GM23338 (cell line): Measurements from ENCODE around the gene C10orf71.

Experiments
- CREB1 ChIP-seq: fragments of 250-450 bp; sonication (Bioruptor Pico); IDR thresholded peaks from 2 replicates; pipeline ENCODE4 v1.5.0; 2020; ENCODE audit warnings: low read depth, mild to moderate bottlenecking, moderate library complexity
- EZH2 ChIP-seq: fragments of 200-600 bp; sonication (generic); IDR thresholded peaks from one replicate; pipeline ENCODE4 v1.8.0; 2017; ENCODE audit warnings: antibody characterized with exemption, mild to moderate bottlenecking, low read depth; ENCODE audit not compliant: unreplicated experiment
- EZH2phosphoT487 ChIP-seq: fragments of 200-600 bp; sonication (generic); IDR thresholded peaks from one replicate; pipeline ENCODE4 v1.8.1; 2018; ENCODE audit warnings: antibody characterized with exemption; ENCODE audit not compliant: unreplicated experiment
- JUNB ChIP-seq: IDR thresholded peaks from one replicate; pipeline ENCODE4 v1.6.1; 2016; ENCODE audit warnings: antibody characterized with exemption; ENCODE audit not compliant: unreplicated experiment
- NANOG ChIP-seq: IDR thresholded peaks from 2 replicates; pipeline ENCODE4 v1.6.1; 2016; ENCODE audit warnings: antibody characterized with exemption, borderline replicate concordance
- POLR2AphosphoS5 ChIP-seq: IDR thresholded peaks from 2 replicates; pipeline ENCODE4 v1.6.1; 2016; ENCODE audit warnings: antibody characterized with exemption, low read depth
- STAT1 ChIP-seq: IDR thresholded peaks from one replicate; pipeline ENCODE4 v1.6.1; 2016; ENCODE audit warnings: antibody characterized with exemption; ENCODE audit not compliant: unreplicated experiment
- ZNF114 ChIP-seq: fragments of 250-450 bp; sonication (Bioruptor Pico); IDR thresholded peaks from 2 replicates; pipeline ENCODE4 v1.5.0; 2020; ENCODE audit warnings: mild to moderate bottlenecking, moderate library complexity
- ZNF331 ChIP-seq: fragments of 250-450 bp; sonication (Bioruptor Pico); IDR thresholded peaks from 2 replicates; pipeline ENCODE4 v1.5.0; 2020; ENCODE audit warnings: low read depth, mild to moderate bottlenecking, moderate library complexity
- ZNF462 ChIP-seq: fragments of 250-450 bp; sonication (Bioruptor Pico); IDR thresholded peaks from 2 replicates; pipeline ENCODE4 v1.5.0; 2020; ENCODE audit warnings: mild to moderate bottlenecking, moderate library complexity
- TF ChIP-seq, protein P1 (sequence below), 2 experiments: fragments of 200-600 bp in 1 of 2; sonication (generic) in 1 of 2; conservative IDR thresholded peaks; 2 replicates each; pipeline versions ENCODE4 v1.5.1 to v1.6.1; 2016 to 2017; ENCODE audit warnings: antibody characterized with exemption in 2 of 2, low read depth in 2 of 2, mild to moderate bottlenecking in 2 of 2, moderate library complexity in 1 of 2
- TF ChIP-seq, protein P2 (sequence below): IDR thresholded peaks from one replicate; pipeline ENCODE4 v1.6.1; 2018; ENCODE audit warnings: antibody characterized with exemption; ENCODE audit not compliant: unreplicated experiment
- TF ChIP-seq, protein P3 (sequence below): IDR thresholded peaks from 2 replicates; pipeline ENCODE4 v1.6.1; 2016; ENCODE audit warnings: antibody characterized with exemption

GRCh38 chr10:49282306-49282705 is 16.7 kb upstream of the C10orf71 start:
- TF ChIP-seq, protein P1, sequence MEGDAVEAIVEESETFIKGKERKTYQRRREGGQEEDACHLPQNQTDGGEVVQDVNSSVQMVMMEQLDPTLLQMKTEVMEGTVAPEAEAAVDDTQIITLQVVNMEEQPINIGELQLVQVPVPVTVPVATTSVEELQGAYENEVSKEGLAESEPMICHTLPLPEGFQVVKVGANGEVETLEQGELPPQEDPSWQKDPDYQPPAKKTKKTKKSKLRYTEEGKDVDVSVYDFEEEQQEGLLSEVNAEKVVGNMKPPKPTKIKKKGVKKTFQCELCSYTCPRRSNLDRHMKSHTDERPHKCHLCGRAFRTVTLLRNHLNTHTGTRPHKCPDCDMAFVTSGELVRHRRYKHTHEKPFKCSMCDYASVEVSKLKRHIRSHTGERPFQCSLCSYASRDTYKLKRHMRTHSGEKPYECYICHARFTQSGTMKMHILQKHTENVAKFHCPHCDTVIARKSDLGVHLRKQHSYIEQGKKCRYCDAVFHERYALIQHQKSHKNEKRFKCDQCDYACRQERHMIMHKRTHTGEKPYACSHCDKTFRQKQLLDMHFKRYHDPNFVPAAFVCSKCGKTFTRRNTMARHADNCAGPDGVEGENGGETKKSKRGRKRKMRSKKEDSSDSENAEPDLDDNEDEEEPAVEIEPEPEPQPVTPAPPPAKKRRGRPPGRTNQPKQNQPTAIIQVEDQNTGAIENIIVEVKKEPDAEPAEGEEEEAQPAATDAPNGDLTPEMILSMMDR (conservative IDR thresholded peaks at IDR 0.05; ENCODE audit: low read depth in 2 of 2) = no peak
- TF ChIP-seq, protein P2, sequence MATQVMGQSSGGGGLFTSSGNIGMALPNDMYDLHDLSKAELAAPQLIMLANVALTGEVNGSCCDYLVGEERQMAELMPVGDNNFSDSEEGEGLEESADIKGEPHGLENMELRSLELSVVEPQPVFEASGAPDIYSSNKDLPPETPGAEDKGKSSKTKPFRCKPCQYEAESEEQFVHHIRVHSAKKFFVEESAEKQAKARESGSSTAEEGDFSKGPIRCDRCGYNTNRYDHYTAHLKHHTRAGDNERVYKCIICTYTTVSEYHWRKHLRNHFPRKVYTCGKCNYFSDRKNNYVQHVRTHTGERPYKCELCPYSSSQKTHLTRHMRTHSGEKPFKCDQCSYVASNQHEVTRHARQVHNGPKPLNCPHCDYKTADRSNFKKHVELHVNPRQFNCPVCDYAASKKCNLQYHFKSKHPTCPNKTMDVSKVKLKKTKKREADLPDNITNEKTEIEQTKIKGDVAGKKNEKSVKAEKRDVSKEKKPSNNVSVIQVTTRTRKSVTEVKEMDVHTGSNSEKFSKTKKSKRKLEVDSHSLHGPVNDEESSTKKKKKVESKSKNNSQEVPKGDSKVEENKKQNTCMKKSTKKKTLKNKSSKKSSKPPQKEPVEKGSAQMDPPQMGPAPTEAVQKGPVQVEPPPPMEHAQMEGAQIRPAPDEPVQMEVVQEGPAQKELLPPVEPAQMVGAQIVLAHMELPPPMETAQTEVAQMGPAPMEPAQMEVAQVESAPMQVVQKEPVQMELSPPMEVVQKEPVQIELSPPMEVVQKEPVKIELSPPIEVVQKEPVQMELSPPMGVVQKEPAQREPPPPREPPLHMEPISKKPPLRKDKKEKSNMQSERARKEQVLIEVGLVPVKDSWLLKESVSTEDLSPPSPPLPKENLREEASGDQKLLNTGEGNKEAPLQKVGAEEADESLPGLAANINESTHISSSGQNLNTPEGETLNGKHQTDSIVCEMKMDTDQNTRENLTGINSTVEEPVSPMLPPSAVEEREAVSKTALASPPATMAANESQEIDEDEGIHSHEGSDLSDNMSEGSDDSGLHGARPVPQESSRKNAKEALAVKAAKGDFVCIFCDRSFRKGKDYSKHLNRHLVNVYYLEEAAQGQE = no peak
- TF ChIP-seq, protein P3, sequence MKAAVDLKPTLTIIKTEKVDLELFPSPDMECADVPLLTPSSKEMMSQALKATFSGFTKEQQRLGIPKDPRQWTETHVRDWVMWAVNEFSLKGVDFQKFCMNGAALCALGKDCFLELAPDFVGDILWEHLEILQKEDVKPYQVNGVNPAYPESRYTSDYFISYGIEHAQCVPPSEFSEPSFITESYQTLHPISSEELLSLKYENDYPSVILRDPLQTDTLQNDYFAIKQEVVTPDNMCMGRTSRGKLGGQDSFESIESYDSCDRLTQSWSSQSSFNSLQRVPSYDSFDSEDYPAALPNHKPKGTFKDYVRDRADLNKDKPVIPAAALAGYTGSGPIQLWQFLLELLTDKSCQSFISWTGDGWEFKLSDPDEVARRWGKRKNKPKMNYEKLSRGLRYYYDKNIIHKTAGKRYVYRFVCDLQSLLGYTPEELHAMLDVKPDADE = no peak
- no peak for TF ChIP-seq STAT1
- no peak for TF ChIP-seq CREB1 (CRISPR knock-in tag)
- TF ChIP-seq EZH2phosphoT487 = no peak
- no peak for TF ChIP-seq POLR2AphosphoS5
- TF ChIP-seq ZNF114 (CRISPR knock-in tag) = no peak
- no peak for TF ChIP-seq EZH2
- no peak for TF ChIP-seq JUNB
- TF ChIP-seq NANOG = no peak
- no peak for TF ChIP-seq ZNF331 (CRISPR knock-in tag)
- TF ChIP-seq ZNF462 = no peak
